ENCODE measurements around the gene SRRD.
A peak's percentile ranks its signal among the peaks of the same experiment; 100 is the strongest.

The SRRD gene

GRCh38 chr22:26484360-26484706 is 656 bp downstream of the SRRD start:
- DNase-seq = no peak

DNA sequence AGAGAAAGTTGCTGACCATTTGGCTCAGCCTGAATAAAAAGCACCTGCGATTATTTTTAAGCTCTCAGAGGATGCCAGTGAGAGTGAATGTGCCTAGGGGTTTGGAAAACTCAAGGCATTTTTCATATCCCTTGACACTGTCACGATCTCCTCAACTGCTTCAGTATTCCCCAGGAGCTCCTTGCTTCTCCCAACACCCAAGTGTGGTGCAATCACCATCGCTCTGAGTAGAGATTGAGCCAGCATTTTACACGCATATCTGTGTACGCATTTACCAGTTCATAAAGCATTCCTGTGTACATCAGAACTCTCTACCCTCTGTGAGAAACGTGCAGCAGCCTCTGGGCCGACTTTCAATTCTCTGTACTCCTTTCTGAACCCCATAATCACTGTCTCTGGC is 1.3 kb downstream of the SRRD start:
- no peak for DNase-seq

- DNase-seq = no peak
These were observed 2.2 kb downstream of the SRRD start for GRCh38 chr22:26485806-26486390.

GRCh38 chr22:26486394-26486793 is 2.7 kb downstream of the SRRD start:
- DNase-seq = no peak

GRCh38 chr22:26487996-26488395 is 4.3 kb downstream of the SRRD start:
- DNase-seq = no peak

GRCh38 chr22:26489447-26490036 is 5.9 kb downstream of the SRRD start:
- no peak for DNase-seq

DNA sequence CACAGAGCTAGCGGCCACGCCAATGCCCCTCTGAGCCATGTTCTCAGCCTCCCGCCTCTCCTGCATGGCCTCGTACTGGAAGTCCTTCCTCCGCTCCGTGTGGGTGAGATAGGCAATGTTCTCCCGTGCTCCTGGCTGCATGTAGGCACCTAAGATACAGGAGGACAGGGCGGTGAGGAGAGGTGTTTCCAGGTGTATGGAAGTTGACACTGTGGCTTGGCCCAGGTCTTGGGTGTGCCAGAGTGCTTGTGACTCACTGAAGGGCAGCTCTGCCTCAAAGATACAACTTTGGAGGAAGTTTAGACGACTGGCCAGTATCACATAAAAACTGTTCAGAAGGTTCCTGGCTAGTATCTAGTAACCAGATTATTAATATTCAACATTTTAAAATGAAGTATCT is 8.5 kb downstream of the SRRD start:
- DNase-seq = no peak

GRCh38 chr22:26494506-26494905 is 10.8 kb downstream of the SRRD start:
- no peak for DNase-seq

DNA sequence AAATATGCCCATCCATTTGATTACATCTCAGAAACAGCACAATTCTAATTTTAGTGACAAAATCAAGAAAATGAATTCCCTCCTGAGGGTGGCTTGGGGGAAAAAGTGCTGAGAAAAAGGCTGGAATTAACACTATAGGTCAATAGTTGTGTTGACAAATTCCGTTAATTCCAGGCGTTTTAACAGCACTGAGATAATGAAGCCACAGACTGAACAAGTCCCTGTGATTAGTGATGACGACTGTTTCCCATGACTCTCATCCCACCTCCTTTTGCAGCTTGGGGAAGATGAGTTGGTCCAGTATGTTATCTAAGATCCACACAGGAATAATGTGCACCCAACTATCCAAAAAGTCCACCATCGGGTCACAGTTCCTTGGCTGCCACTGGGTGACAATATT is 12.8 kb downstream of the SRRD start:
- DNase-seq = no peak

DNA sequence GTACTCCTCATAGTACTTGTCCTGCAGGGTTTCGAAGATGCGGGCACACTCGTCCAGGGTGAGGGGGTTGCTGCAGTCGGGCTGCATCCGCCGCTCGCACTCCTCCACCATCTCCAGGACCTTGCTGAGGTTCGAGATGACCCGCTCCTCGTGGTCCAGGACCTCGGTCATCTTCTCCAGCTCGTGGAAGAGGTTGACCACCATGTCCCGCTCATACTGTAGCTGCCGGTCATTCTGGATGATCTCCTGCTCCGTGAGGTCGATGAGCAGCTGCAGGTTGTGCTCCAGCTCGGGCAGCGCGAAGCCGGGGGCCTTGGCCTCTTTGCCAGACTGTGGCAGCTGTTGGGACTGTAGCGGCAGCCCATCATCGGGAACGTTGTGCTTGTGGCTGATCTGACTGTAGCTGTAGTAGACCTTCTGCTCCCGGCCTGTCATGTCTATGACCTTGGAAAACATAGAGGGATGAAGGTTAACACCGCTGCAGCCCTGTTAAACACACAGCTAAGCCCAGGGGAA is 15.6 kb downstream of the SRRD start:
- no peak for DNase-seq

DNA sequence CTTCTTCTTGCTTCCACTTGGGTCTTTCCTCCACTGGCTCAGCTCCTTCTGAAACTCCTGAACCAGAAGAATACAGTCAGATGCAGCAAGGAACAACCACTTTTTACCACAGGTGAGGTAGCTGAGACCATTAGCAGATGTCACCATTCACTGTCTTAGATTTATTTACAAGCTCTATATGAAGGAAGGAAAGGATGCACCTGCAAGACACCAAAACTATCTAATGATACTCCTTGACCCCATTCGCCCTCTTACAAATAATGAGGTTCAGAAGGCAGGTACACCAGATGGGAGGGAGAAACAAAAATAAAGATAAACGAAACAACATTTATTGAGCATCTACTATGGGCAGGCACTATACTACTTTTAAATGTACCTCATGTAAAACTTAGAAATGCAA is 18.3 kb downstream of the SRRD start:
- DNase-seq = no peak

DNA sequence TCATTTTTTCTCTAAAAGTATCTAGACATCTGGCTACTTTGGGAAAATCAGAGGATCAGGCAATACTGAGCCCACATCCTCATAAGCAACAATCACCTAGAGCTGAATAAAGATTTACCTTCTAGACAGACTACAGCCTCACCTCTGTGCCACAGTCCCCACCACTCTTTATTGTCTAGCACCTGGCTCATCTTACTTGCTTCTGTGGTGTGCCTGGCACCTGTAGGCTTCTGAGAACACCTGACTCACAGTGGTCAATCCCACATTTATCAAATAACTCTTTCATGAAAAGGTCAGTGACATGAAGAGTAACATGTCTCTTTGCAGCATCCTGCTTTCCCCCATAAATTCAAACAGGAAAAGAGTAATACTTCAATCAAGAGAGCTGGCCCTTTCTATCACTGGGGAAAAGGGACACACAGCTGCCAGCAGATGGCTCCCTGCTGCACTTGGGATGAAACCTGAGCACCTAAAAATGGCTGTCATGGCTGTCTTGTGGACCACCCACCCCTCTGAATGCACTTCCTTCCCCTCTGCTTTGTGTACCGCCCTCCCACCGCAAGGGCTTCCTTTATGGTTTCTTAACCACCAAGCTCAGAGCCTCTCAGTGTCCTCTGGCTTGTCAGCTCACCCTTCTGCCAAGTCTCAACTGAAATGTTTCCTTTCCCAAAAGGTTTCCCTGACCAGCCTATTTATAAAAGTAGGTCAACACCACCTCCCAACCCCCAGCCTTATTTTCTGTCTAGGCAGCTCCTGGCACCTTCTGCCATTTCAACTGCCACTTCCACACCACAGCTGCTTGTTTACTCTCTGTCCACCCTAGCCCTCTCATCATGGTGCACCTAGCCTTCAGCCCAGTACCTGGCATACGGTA is 19.2 kb downstream of the SRRD start:
- no peak for DNase-seq

GRCh38 chr22:26503758-26504157 is 20.1 kb downstream of the SRRD start:
- no peak for DNase-seq

- DNase-seq = no peak
These were observed 24.5 kb downstream of the SRRD start for GRCh38 chr22:26508148-26508547.

- DNase-seq = peak; percentile 91
These were observed 28.6 kb downstream of the SRRD start, which contains the start of gene TFIP11 for GRCh38 chr22:26512149-26512793. Gene TFIP11 (minus strand): TSS chr22:26512473. CDS start chr22:26510272, 2,201 bp downstream.

GRCh38 chr22:26513838-26514237 is 30.2 kb downstream of the SRRD start:
- no peak for DNase-seq

- DNase-seq = no peak
These were observed 30.9 kb downstream of the SRRD start for GRCh38 chr22:26514419-26515161.

DNA sequence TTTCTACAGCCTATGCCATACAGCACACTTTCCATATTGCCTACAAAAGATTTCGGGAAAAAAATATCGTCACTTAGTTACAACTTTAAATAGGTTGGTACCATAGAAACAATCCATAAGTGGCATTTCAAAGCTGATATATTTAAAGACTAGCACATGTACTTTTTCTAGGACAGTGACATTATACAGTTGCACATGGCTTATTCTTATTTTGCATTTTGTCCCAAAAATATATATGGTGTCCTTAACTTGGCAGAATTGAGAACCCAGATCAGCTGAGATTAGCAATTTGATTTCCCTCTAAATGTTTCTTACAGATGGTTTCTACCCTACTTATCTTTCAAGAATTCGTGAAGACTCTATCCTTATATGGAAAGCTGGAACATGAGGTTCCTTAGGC is 32.3 kb downstream of the SRRD start:
- no peak for DNase-seq

GRCh38 chr22:26516503-26516902 is 32.8 kb downstream of the SRRD start:
- no peak for DNase-seq

DNA sequence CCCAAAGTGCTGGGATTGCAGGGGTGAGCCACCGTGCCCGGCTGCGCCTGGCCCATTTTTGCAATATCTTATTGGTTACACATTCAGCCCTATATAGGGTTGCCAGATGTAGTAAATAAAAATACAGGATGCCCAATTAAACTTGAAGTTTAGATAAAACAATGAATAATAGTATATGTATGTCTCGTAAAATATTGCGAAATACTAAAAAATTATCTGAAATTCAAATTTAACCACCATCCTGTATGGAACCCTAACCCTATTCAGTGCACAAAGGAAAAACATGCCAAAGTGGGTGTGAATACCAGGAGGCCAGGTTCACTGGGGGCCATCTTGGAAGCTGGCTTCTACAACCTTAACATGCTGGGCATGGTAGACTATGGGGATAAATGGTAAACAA is 33.8 kb downstream of the SRRD start:
- DNase-seq = no peak

- DNase-seq = no peak
These were observed 38.3 kb downstream of the SRRD start for GRCh38 chr22:26522012-26522411.

- no peak for DNase-seq
These were observed 38.9 kb downstream of the SRRD start for GRCh38 chr22:26522592-26522991.

GRCh38 chr22:26524870-26525269 is 41.2 kb downstream of the SRRD start:
- DNase-seq = no peak
